ENCODE measurements around the gene ROBO3. TPM values are rescaled to one million over a fixed set of nuclear protein-coding genes. Genes with fewer than 3 reads are reported as not detected.

The ROBO3 gene
- total and polyA plus RNA-seq, 2 experiments from 2014 or later = 2.6 to 10.3 TPM

- no peak overlapping the region for H3K27ac ChIP-seq
- no peaks in the 10 kb centered on the region for H3K4me1 ChIP-seq (ENCODE audit: low read depth)
- H3K27me3 ChIP-seq = peaks cover 100% of the 10 kb centered on the region
- no peaks in the 10 kb centered on the region for H3K9me3 ChIP-seq (ENCODE audit: low read depth)
- H3K4me3 ChIP-seq = peak overlapping the region; percentile 24
- TF ChIP-seq CTCF (IDR thresholded peaks at IDR 0.05; ENCODE audit: low read depth, low read length) = no peak
- no peaks in the 10 kb centered on the region for H3K36me3 ChIP-seq
- no peak for DNase-seq (ENCODE audit: low read depth in 1 of 2, low spot score in 1 of 2)
Observed at GRCh38 chr11:124843616-124843910, 21.7 kb upstream of the ROBO3 start.

- TF ChIP-seq CTCF (IDR thresholded peaks at IDR 0.05; ENCODE audit: low read depth, low read length) = no peak
- Histone ChIP-seq H3K27me3 (peaks cover 100% of the 10 kb centered on the region), H3K27ac (no peak overlapping the region), H3K9me3 (ENCODE audit: low read depth) (no peaks in the 10 kb centered on the region), H3K4me1 (ENCODE audit: low read depth) (no peaks in the 10 kb centered on the region), H3K36me3 (no peaks in the 10 kb centered on the region), H3K4me3 (no peak overlapping the region)
- no peak for DNase-seq (ENCODE audit: low read depth in 1 of 2, low spot score in 1 of 2)
Observed at GRCh38 chr11:124844664-124845079, 20.6 kb upstream of the ROBO3 start.

- no peak for DNase-seq (ENCODE audit: low read depth in 1 of 2, low spot score in 1 of 2)
- H3K36me3 ChIP-seq = no peaks in the 10 kb centered on the region
- H3K4me1 ChIP-seq (ENCODE audit: low read depth) = no peaks in the 10 kb centered on the region
- H3K4me3 ChIP-seq = no peak overlapping the region
- H3K9me3 ChIP-seq (ENCODE audit: low read depth) = no peaks in the 10 kb centered on the region
- H3K27ac ChIP-seq = no peak overlapping the region
- peaks cover 100% of the 10 kb centered on the region for H3K27me3 ChIP-seq
- TF ChIP-seq CTCF (IDR thresholded peaks at IDR 0.05; ENCODE audit: low read depth, low read length) = no peak
Observed at GRCh38 chr11:124846070-124846673, 19.1 kb upstream of the ROBO3 start.

GRCh38 chr11:124859171-124859570 is 6.1 kb upstream of the ROBO3 start:
- no peak for TF ChIP-seq CTCF (IDR thresholded peaks at IDR 0.05; ENCODE audit: low read depth, low read length)
- H3K36me3 ChIP-seq = no peaks in the 10 kb centered on the region
- DNase-seq (ENCODE audit: low read depth in 1 of 2, low spot score in 1 of 2) = no peak
- peaks cover 7% of the 10 kb centered on the region for H3K4me1 ChIP-seq (ENCODE audit: low read depth)
- H3K27ac ChIP-seq = no peak overlapping the region
- H3K4me3 ChIP-seq = no peak overlapping the region
- no peaks in the 10 kb centered on the region for H3K9me3 ChIP-seq (ENCODE audit: low read depth)
- H3K27me3 ChIP-seq = peaks cover 65% of the 10 kb centered on the region

- H3K27ac ChIP-seq = no peak overlapping the region
- no peak for TF ChIP-seq CTCF (IDR thresholded peaks at IDR 0.05; ENCODE audit: low read depth, low read length)
- no peak for DNase-seq (ENCODE audit: low read depth in 1 of 2, low spot score in 1 of 2)
- peaks cover 12% of the 10 kb centered on the region for H3K4me1 ChIP-seq (ENCODE audit: low read depth)
- H3K9me3 ChIP-seq (ENCODE audit: low read depth) = no peaks in the 10 kb centered on the region
- no peak overlapping the region for H3K4me3 ChIP-seq
- H3K36me3 ChIP-seq = no peaks in the 10 kb centered on the region
- peaks cover 70% of the 10 kb centered on the region for H3K27me3 ChIP-seq
Observed at GRCh38 chr11:124861670-124862069, 3.6 kb upstream of the ROBO3 start.
